Lower lobe of right lung (tissue), 2 donors: ENCODE data around the gene UBE2O. TPM values are rescaled to one million over a fixed set of nuclear protein-coding genes. Genes with fewer than 3 reads are reported as not detected.

Experiments used
- ATAC-seq, 2 donors: fragments of 200-7000 bp; cut with Tn5 transposase; one replicate each; pipeline ENCODE4 v1.9.1; 2020 to 2022; ENCODE audit warnings: mild to moderate bottlenecking in 2 of 2, moderate library complexity in 2 of 2
- DNase-seq: peaks from one replicate; pipeline ENCODE4 v3.0.0-alpha.2; 2020
- H3K27ac ChIP-seq: fragments of 200-600 bp; one replicate; pipeline ENCODE4 v1.8.0; 2022
- H3K27me3 ChIP-seq: fragments of 200-600 bp; one replicate; pipeline ENCODE4 v1.8.0; 2022; ENCODE audit warnings: low read depth
- H3K36me3 ChIP-seq: fragments of 200-600 bp; one replicate; pipeline ENCODE4 v1.8.0; 2022; ENCODE audit warnings: mild to moderate bottlenecking
- H3K4me1 ChIP-seq: fragments of 200-600 bp; one replicate; pipeline ENCODE4 v1.8.0; 2022
- H3K4me3 ChIP-seq: fragments of 200-600 bp; one replicate; pipeline ENCODE4 v1.8.0; 2022; ENCODE audit warnings: mild to moderate bottlenecking
- H3K9me3 ChIP-seq: fragments of 200-600 bp; one replicate; pipeline ENCODE4 v1.8.0; 2022
- CTCF ChIP-seq: fragments of 200-600 bp; IDR thresholded peaks from one replicate; pipeline ENCODE4 v1.8.0; 2022; ENCODE audit warnings: antibody characterized with exemption, mild to moderate bottlenecking
- intact Hi-C: fragments of 100-400 bp; cut with DNase I; formaldehyde crosslinking; loops from one replicate; pipeline ENCODE4 v1.11.0; 2022
- total RNA-seq: library from RNA; stranded (reverse); fragmentation: NEBNext Ultra II Directional; extraction: Animal tissue kit (Norgen Biotek cat#: 25700); gene quantifications from one replicate; pipeline ENCODE4 v1.2.1, GENCODE V29; 2021
- donor health status: DM: no; HTN: yes; CAD: no; lungs with severe emphysema.

The UBE2O gene
- total RNA-seq, 1 donor from 2014 or later = 18.2 TPM

- intact Hi-C loops = no loop called here
- no peak for ATAC-seq
- DNase-seq = no peak
- H3K36me3 ChIP-seq = peaks cover 26% of the 10 kb centered on the region
- no peaks in the 10 kb centered on the region for H3K9me3 ChIP-seq
- peaks cover 30% of the 10 kb centered on the region for H3K4me1 ChIP-seq
- H3K4me3 ChIP-seq = no peak overlapping the region
- H3K27me3 ChIP-seq = no peaks in the 10 kb centered on the region
- no peak for TF ChIP-seq CTCF
- no peak overlapping the region for H3K27ac ChIP-seq
These were observed 65.8 kb downstream of the UBE2O start for GRCh38 chr17:76386966-76387765.

GRCh38 chr17:76385892-76386786, 66.8 kb downstream of the UBE2O start:
- intact Hi-C loops = no loop called here
- H3K36me3 ChIP-seq = peaks cover 17% of the 10 kb centered on the region
- H3K4me3 ChIP-seq = peak overlapping the region; percentile 70
- no peaks in the 10 kb centered on the region for H3K27me3 ChIP-seq
- peak; percentile 94 for TF ChIP-seq CTCF
- peaks cover 38% of the 10 kb centered on the region for H3K4me1 ChIP-seq
- no peak overlapping the region for H3K27ac ChIP-seq
- ATAC-seq (peak; percentile 65 to 72), DNase-seq (peak; percentile 87)
- no peaks in the 10 kb centered on the region for H3K9me3 ChIP-seq

GRCh38 chr17:76384987-76385891, 67.7 kb downstream of the UBE2O start:
- H3K27ac ChIP-seq = peak overlapping the region; percentile 81
- peaks cover 8% of the 10 kb centered on the region for H3K36me3 ChIP-seq
- intact Hi-C loops = no loop called here
- peaks cover 38% of the 10 kb centered on the region for H3K4me1 ChIP-seq
- no peaks in the 10 kb centered on the region for H3K9me3 ChIP-seq
- DNase-seq (no peak), ATAC-seq (peak; percentile 26 to 43)
- H3K27me3 ChIP-seq = no peaks in the 10 kb centered on the region
- H3K4me3 ChIP-seq = peak overlapping the region; percentile 70
- TF ChIP-seq CTCF = no peak

GRCh38 chr17:76384222-76384986, 68.5 kb downstream of the UBE2O start, which contains the start of gene SPHK1:
Gene SPHK1 (plus strand): TSS chr17:76384609. CDS start chr17:76385645, 1,036 bp downstream.
- intact Hi-C loops = no loop called here

More at GRCh38 chr17:76384222-76384986, 68.5 kb downstream of the UBE2O start, which contains the start of gene SPHK1:
- H3K4me1 ChIP-seq = peaks cover 38% of the 10 kb centered on the region
- peak within 1 kb of the TSS; percentile 70 for H3K4me3 ChIP-seq
- TF ChIP-seq CTCF = no peak
- H3K36me3 ChIP-seq = no peaks in the 10 kb centered on the region
- ATAC-seq (peak; percentile 88), DNase-seq (peak; percentile 79)
- no peaks in the 10 kb centered on the region for H3K27me3 ChIP-seq
- peak within 1 kb of the TSS; percentile 81 for H3K27ac ChIP-seq
- no peaks in the 10 kb centered on the region for H3K9me3 ChIP-seq
